HG02610 (cell line): ENCODE data around the gene PKP2.

Experiments
- ATAC-seq: cut with Tn5 transposase; IDR thresholded peaks from one replicate; pipeline ENCODE4 v1.9.1; 2021; ENCODE audit warnings: mild to moderate bottlenecking, moderate library complexity; ENCODE audit not compliant: unreplicated experiment

The PKP2 gene

DNA sequence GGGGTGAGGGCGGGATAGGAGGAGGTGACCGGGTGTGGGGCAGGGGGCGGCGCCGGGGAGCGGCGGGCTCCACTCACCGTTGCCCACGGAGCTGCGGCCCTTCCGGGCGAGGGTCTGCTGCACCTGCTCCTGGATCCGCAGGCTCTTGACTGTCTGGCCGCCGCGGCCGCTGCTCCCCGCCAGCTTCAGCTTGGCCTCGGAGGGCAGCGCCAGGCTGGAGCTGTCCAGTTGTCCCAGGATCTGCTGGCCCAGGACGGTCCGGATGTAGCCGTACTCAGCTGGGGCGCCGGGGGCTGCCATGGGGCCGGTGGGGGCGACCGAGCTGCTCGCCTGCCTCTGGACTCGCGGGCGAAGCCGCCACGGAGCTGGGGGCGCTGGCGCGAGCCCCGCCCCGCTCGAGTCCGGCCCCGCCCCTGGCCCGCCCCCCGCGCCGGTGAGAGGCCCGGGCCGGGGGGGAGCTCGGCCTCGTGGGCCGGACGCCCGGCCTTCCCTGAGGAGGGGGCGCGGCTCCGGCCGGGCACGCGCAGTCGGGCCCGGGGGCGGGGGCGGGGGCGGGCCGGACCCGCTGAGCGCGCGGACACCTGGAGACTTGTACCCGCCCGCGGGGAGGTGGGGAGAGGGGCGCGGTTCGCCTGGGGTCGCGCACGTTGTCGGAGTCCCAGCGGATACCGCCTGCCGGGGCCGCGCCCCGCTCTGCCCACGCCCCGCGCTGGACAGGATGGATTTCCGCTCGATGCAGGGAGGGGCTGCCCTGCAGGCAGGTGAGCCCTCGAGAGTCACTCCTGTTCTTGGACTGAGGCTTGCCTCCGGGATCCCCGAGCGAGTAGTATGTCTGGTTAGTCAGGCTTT, at the start of gene PKP2:
TSS of gene PKP2 (minus strand) at position 346 of the 849 bp plus-strand sequence. CDS start at position 300, 46 bp downstream.
- peak; percentile 80 for ATAC-seq

DNA sequence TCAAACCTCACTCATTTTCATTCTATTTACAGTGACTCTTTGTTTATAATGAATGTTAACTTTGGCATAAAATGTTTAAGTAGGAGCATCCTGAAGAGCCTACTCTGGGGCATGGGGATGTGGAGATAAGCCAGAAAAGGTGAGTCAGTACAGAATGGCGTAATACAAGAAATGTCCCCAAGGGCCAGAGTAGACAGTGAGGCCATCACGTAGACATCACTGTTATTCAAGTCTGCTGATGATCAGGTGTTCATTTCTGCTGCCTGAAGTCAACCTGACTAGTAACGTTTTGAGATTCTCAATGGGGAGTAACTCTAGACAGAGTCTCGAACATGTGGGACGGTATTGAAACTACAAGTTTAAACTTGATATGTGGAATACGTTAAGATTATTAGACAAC, 47.6 kb upstream of the PKP2 start:
- ATAC-seq: no peak

DNA sequence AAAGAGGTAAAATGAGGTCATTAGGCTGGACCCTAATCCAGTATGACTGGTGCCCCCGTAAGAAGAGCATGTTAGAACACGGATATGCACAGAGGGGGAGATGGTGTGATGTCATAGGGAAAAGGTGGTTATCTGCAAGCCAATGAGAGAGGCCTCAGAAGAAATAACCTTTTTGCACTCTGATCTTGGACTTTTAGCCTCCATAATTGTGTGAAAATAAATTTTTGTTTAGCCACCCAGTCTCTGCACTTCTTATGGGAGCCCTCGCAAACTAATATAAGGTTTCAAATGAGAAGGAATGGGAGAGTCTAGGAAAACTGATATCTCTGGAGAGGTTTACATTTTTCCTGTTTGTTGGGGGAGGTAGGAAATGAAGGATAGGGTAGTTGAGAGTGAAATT, 43.2 kb upstream of the PKP2 start:
- ATAC-seq: no peak

DNA sequence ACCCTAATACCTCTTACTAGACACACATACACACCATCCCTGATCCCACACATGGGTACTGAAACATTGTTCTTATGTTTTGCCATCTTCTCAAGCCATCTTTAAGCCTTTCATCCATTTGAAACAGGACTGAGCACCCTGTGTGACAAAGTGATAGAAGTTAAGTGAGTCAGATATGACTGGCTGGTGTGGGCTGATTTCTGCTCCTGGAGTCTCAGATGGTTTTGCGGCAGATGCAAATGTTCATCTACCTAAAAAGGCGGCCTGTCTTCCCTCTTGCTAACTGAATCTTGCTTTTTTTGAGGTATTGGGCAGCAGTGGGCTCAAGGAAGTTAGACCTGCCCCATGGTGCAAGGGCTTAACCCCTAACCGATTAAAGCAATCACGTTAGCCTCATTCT, 30.4 kb upstream of the PKP2 start:
- ATAC-seq: no peak

DNA sequence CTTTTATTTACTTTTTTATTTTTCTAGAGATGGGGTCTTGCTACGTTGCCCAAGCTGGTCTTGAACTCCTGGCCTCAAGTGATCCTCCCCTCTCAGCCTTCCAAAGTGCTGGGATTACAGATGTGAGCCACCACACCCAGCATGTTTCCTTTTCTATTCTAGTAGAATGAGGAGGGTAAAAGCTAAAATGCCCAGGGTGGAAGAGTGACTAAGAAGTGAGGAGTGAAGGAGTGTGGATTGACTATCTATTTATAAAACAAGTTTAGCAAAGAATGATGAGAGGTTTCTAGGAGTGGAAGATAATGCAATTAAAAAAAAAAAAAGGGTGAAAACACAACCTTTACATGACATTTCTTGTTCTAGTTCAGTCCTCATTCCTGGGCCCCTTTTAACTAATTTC, 29.8 kb upstream of the PKP2 start:
- ATAC-seq: no peak

DNA sequence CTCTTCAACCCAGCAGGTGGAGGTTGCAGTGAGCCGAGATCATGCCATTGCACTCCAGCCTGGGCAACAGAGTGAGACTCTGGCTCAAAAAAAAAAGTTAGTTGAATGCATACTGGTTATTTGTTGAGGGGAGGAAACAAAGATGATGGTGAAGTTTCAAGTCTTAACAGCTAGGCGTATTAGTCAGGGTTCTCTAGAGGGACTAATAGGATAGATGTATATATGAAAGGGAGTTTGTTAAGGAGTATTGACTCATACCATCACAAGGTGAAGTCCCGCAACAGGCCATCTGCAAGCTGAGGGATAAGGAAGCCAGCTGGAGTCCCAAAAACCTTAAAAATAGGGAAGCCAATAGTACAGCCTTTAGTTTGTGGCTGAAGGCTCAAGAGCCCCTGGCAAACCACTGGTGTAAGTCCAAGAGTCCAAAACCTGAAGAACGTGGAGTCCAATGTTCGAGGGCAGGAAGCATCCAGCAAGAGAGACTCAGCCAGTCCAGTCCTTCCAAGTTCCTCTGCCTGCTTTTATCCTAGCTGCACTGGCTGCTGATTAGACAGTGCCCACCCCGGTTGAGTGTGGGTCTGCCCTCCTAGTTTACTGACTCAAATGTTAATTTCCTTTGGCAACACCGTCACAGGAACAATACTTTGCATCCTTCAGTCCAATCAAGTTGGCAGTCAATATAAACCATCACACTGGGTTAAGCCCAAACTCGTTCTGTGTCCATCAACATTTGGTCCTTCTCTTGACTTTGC, 26.1 kb upstream of the PKP2 start:
- ATAC-seq: no peak

DNA sequence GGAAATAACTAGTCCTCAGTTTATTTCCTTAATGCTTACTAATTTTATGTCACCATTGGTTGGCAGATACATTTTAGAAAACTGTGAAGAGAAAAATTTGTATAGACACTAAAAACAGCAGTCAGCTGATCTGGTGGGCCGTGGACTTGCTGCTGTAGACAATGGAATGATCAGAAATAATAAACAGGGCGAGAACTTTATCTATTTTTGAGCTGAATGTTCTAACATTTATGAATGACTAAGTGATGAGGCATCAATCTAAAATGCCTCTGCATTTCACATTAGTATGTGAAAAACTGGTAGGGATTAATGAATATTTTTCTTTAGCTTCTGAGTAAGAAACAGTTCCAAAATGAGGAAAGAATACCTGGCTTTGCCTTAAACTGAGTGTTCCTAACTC, 24.8 kb upstream of the PKP2 start:
- ATAC-seq: no peak

DNA sequence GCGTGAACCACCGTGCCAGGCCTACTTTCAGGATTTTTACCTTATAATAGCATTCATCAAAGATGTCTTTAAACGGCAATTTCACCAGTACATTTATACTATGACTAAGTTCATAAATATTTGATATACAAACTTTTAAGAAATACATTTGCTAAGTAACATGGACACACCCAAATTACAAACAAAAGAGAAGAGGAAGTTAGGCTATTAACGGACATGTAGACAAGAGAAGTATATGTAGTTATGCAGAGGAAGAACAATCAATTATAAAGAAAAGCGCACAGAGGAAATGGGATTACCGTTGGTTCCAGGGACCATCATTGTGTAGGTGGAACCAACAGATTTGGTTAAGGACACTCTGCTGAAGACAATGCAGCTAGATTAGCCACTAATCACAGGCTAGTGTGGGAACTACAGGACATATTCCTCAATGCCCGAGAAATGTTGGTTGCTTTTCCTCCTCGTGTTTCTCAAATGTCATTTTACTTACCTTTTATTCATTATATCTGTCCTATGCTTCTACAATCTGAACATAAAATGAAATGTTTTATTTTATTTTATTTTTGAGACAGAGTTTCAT, 24.0 kb upstream of the PKP2 start:
- no peak for ATAC-seq

DNA sequence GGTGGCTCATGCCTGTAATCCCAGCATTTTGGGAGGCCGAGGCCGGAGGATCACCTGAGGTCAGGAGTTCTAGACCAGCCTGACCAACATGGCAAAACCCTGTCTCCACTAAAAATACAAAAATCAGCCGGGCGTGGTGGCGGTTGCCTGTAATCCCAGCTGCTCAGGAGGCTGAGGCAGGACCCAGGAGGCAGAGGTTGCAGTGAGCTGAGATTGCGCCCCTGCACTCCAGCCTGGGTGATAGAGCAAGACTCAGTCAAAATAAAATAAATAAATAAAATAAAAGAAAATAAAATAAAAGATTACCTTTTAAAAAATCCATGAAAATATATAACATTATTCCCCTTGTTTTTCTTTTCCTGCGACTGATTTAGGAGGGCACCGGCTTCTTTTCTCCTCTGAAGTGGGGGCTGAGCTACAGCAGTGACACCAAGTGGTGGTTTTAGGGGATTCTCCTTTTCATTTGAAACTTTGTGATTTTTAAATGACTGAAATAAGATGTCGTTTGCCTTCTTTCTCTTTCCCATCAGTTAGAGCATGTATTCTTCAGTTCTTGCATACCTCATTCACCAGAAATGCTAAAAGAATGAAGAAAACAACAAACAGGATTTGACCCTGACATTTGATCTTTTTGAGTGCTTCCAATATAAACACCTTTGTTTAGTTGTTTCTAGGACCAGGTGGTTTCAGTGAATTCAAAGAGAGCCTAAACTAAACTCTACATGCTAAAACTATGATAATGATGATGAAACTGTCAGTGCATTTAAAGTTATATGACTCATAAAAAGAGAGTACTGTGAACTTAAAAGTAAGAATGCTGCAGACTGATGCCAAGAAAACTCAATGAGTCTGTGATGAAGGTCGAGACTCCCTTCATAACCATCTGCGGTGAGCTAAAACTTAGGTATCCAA, 22.6 kb upstream of the PKP2 start:
- peak; percentile 57 for ATAC-seq

DNA sequence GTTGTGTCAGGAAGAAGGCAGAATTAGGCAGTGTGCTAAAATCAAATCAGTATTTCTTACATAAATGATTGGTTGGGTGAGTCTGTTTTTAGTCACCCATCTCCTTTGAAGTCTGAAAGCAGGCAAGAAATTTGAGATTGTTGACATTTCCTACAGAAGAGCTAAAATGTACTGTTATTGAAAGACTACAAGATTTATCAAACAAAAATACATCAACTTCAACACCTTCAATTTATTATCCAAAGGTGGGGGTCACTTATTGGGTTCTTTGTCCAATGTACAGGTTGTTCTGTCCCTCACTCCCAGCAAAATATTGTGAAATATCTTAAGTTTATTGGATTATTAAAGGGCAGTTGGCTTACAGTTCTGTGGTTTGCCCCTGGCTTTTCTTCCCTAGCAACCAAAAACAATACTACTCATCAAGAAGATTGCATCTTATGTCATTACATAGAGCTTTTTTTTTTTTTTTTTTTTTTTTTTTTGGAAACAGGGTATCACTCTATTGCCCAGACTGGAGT, 20.6 kb upstream of the PKP2 start:
- no peak for ATAC-seq

DNA sequence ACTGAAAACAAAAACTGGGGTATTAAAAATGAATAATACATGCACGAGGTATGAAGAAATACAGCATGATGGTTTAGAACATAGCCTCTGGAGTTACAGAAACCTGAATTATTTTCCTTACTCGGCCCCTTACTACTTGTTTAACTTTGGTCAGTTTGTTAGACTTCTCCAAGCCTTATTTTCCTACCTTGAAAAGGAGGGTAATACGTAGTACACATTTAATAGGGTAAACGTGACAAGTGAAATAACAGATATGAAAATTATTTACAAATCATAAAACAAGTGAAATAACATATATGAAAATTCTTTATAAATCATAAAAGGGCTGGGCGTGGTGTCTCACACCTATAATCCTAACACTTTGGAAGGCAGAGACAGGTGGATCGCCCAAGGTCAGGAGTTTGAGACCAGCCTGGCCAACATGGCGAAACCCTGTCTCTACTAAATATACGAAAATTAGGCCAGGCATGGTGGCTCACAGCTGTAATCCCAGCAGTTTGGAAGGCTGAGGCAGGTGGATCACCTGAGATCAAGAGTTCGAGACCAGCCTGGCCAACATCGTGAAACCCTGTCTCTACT, 11.4 kb upstream of the PKP2 start:
- no peak for ATAC-seq

DNA sequence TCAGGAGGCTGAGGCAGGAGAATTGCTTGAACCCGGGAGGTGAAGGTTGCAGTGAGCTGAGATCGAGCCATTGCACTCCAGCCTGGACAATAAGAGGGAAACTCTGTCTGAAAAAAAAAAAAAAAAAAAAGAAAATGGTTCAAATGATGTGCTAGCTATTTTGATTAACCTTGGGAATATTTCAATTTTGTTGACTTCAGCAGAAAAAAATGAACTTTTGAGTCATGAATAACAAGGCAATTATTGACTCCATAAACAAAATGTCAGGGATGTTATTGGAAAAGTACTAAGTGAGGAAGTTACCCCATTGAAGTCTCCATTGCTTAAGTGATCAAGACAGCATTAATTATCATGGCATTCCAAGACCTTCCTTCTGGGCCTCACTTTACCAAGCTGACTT, 10.6 kb upstream of the PKP2 start:
- ATAC-seq: no peak

DNA sequence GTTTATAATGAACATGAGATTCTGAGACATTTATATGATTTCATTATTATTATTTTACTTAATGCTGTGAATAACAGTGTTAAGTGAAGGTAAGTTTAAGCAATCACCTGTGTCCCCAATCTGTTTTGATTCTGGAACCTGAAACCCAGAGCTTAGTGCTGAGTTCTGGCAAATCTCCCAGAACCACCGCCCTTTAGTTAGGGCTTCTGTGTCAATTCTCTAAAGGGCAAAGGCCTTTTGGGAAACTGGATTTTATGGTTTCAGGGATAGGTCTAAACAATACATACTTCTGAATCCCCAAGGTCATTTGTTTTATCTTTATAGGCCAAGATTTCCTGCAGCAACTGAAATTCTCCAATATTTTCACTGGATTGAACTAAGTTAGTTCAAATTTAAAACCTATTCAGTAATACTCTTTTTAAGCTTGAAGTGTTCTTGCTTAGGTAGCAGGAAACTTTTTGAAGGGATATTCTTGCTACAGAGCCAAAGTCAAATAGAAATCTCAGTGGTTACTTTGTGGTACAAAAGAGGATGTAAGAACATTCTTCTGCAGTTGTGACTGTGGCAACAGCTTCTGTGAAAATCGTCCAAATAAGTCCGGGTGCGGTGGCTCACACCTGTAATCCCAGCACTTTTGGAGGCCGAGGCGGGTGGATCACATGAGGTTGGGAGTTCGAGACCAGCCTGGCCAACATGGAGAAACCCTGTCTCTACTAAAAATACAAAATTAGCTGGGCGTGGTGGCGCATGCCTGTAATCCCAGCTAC, 10.0 kb upstream of the PKP2 start:
- ATAC-seq: peak; percentile 99

DNA sequence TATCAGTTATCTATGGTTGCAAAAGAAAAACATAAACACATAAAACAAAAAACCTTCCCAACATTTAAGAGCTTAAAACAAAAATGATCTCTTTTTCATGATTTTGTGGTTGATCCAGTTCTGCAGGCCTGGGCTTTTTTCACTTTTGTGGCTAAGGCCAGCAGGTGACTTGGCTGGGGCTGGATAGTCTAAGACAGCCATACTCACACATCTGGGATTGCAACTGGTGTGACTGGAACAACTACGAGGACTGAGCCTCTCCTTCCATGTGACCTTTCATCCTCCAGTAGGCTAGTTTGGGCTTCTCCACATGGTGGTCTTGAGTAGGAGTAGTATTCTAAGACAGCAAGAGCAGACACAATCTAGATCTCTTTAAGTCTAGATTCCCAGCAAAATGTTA, 7.2 kb upstream of the PKP2 start:
- ATAC-seq: no peak

DNA sequence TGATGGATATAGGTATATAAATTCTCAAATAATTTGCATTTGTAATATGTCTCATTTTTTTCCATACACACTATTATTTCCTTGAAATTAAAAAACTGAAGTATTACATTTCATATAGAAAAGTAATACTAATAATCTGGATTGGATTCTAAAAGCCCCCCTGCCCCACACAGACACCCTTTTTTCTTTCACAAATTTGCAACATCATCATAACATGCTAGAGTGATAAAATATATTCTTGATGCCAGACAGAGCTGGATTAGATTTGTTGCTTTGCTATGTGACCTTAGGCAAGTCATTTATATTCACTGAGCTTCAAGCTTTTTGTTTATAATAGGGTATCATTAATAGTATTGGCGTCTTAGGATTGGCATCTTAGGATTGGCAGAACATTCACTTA, 6.7 kb upstream of the PKP2 start:
- ATAC-seq: no peak

DNA sequence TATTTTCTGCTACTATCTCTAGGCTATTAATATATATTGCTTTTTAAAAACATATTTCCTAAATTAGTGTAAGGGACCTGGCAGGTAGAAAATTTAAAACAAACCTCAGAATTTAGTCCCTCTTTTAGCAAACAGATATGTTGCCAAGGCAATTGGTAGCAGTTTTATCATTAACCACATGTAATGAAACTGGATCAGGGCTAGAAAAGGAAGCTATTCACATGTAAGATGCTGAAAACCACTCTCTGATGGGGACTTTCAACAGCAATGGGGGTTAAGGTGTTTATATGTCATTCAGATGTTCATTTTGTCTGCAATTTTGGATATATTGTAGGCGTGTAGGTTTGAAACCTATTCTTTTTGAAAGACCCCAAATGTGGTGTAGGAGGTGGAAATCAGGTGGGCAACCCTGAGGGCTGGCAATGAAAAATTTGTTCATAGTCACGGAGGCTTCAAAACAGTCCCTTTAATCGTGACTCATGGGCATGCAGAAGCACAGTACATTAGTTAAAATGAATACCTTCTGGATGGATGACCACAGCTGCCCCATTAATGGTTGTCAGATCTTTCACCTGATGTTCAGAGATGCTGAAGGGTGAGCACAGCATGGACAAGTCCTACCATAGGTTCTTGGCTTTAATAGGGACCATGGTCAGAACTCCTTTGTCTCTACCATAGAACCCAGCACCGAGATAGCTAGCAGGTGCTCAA, 5.9 kb upstream of the PKP2 start:
- no peak for ATAC-seq

DNA sequence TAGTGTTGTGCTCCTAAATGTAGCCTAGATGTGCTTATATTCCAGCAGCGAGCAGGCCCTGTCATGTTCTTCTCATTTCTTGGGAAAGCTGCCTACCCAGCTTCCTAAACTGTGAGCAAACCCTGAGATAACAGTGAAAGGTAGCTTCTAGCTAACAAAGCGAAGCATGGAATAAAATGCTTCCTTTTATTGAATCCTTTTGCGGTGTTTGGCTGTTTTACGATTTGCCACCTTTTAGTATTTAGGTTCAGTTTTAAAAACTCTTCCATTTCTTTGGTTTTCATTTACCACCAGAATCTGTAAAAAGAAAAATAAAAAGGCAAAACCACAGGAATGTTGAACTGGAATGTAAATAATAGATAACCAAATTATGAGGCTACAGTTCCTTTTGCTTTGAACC, 5.0 kb upstream of the PKP2 start:
- no peak for ATAC-seq

DNA sequence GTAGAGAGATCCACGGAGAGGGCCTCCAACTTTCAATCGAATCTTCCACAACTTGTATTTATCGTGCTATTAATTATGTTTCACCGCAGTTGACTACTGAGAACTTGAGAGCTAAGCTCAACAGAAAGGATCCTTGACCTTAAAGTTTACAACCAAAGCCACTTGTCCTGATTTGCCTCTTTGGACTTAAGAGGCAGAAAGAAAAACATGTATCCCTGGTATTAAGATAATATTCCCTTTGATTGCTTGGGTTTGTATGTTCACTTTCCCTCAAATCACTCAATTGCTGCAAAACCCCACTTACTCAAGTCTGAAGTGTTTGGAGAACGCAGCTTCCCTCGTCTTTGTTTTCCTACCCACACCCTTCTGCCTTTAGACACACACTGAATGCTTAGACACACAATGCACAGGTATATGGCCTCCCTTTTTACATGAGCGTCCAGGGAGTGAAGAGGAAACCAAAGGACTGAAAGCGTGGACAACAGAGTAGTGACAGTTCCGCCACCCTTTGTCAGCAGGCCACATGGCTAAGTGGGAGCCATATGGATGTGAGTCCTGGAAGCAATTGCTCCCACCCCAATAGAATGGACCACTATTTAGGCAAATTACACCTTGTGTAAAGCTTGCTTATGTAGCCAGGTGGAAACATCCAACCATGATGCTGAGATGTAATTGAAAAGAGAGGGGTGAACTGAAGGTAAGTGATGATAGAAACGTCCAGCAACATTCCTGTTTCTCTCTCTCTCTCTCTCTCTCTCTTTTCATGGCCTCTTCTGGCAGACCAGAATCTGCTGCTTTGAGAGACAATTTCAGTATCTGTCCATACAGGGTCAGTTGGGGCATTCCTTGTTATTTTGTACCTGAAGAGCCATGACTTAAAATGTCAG, 1.4 kb upstream of the PKP2 start:
- ATAC-seq: no peak
